Activated B cell treated with CpG ODN at 0.5 μM for 24 hours (primary cell): ENCODE data around the gene TMA7. TPM values are rescaled to one million over a fixed set of nuclear protein-coding genes. Genes with fewer than 3 reads are reported as not detected.

Source experiments
- ATAC-seq: fragments of 200-7000 bp; cut with Tn5 transposase; one replicate; pipeline ENCODE4 v1.10.0; 2021; ENCODE audit warnings: low read depth, mild to moderate bottlenecking, moderate library complexity
- CTCF ChIA-PET: fragments of 350-600 bp; sonication (Branson Sonifier 250); formaldehyde crosslinking; loops from one replicate; lab custom pipeline; 2021; ENCODE audit warnings: antibody characterized with exemption; lab: Charles Lee
- POLR2A ChIA-PET: fragments of 350-600 bp; sonication (Branson Sonifier 250); formaldehyde crosslinking; loops from one replicate; lab custom pipeline; 2021; ENCODE audit warnings: antibody characterized with exemption; lab: Charles Lee
- DNase-seq: peaks from one replicate; pipeline ENCODE4 v3.0.0; 2022
- H3K27ac Mint-ChIP-seq: one replicate; pipeline ENCODE4 v1.8.0; 2020; ENCODE audit warnings: mixed read lengths
- H3K27me3 Mint-ChIP-seq: one replicate; pipeline ENCODE4 v1.8.0; 2021; ENCODE audit warnings: mixed read lengths
- H3K36me3 Mint-ChIP-seq: one replicate; pipeline ENCODE4 v1.8.0; 2021; ENCODE audit warnings: low read depth, mixed read lengths
- H3K4me1 Mint-ChIP-seq: one replicate; pipeline ENCODE4 v1.8.0; 2021; ENCODE audit warnings: mixed read lengths
- H3K4me3 Mint-ChIP-seq: one replicate; pipeline ENCODE4 v1.8.0; 2020; ENCODE audit warnings: mild to moderate bottlenecking, mixed read lengths
- H3K9me3 Mint-ChIP-seq: one replicate; pipeline ENCODE4 v1.8.0; 2020; ENCODE audit warnings: mixed read lengths
- intact Hi-C: fragments of 100-400 bp; cut with micrococcal nuclease; formaldehyde crosslinking; loops from one replicate; pipeline ENCODE4 v1.15.1; 2024
- total RNA-seq: library from RNA; stranded (reverse); gene quantifications from 2 replicates; pipeline ENCODE4 v1.2.3, GENCODE V29; 2022
- TF ChIP-seq, protein P1 (sequence below): fragments of 200-600 bp; IDR thresholded peaks from one replicate; pipeline ENCODE4 v1.8.0; 2022; ENCODE audit warnings: antibody characterized with exemption, mild to moderate bottlenecking

Gene TMA7
- total RNA-seq, 1 donor from 2014 or later = 216 TPM

DNA sequence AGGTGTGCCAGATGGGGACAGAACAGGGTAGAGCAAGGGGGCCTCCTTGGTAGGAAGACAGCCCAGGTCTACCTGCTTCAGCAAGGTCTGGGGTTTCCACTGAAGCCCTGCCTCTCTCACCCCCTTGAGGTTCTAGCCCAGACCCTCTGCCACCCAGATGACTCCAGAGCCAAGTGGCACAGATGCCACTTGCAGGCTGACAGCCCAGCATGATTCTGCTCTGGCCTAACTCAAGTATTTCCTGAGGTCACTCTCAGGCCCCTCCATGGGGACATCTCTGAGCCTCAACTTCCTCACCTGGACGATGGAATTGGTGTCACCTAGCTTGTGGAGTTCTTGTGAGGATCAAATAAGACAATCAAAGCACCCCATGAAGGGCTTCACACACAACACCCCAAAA, 34.1 kb upstream of the TMA7 start:
- ATAC-seq = no peak
- no peak overlapping the region for H3K4me3 Mint-ChIP-seq
- no peaks in the 10 kb centered on the region for H3K9me3 Mint-ChIP-seq
- no peaks in the 10 kb centered on the region for H3K36me3 Mint-ChIP-seq
- H3K27ac Mint-ChIP-seq = no peak overlapping the region
- CTCF ChIA-PET = interaction anchor here (1.0 kb wide), 1 partner anchor 30 kb away, joined by 3 read pairs; no protein-coding TSS in a partner anchor
- TF ChIP-seq, protein P1, sequence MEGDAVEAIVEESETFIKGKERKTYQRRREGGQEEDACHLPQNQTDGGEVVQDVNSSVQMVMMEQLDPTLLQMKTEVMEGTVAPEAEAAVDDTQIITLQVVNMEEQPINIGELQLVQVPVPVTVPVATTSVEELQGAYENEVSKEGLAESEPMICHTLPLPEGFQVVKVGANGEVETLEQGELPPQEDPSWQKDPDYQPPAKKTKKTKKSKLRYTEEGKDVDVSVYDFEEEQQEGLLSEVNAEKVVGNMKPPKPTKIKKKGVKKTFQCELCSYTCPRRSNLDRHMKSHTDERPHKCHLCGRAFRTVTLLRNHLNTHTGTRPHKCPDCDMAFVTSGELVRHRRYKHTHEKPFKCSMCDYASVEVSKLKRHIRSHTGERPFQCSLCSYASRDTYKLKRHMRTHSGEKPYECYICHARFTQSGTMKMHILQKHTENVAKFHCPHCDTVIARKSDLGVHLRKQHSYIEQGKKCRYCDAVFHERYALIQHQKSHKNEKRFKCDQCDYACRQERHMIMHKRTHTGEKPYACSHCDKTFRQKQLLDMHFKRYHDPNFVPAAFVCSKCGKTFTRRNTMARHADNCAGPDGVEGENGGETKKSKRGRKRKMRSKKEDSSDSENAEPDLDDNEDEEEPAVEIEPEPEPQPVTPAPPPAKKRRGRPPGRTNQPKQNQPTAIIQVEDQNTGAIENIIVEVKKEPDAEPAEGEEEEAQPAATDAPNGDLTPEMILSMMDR = no peak
- no peaks in the 10 kb centered on the region for H3K27me3 Mint-ChIP-seq
- H3K4me1 Mint-ChIP-seq = no peaks in the 10 kb centered on the region
- no peak for DNase-seq
- intact Hi-C loops = no loop called here
- POLR2A ChIA-PET = no interaction called here

DNA sequence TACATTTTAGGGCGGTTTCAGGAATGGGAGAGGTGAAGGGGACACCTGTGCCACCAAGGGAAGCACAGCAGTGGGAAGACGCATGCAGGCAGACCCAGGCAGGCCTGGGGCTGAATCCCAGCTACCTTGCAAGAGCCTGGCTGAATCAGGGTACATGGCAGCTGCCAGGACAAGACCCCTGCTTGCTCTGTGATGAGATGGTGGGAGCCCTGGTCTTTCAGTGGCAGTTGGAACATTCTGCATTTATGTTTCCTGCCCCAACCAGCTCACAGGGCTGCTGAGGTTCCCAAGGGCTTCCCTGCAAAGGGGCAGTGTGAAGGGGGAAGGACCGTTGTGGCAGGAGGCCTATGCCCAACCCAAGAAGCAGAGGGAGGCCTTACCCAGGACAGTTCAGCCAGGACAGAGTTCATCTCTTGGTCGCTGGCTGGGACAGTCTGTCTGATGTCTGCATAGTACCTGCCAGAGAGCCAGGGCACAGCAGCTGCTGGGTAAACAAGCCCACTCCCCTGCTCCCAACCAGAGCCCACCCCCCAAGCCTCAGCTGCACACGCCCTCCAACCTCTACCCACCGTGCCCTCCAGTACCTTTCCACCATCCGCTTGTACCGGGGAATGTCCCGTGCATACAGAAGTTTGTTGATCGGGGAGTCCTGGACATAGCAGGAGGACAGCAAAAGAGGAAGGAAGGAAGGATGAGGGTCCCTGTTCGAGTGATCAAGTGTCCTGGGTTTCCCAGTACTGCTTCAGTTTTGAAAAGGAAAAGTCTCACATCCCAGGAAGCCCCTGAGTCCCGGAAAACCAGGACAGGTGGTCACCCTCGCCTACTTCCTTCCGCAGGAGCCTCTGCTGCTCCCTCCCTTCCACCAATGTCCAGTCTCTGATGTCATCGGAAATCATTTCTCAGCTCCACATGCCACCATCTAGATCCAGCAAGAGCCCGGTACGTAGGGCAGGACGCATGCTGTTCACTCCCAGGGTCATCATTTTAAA, 33.3 kb upstream of the TMA7 start:
- DNase-seq (peak; percentile 5), ATAC-seq (no peak)
- Mint-ChIP-seq H3K27me3 (no peaks in the 10 kb centered on the region), H3K9me3 (no peaks in the 10 kb centered on the region), H3K4me1 (no peaks in the 10 kb centered on the region), H3K4me3 (no peak overlapping the region), H3K36me3 (no peaks in the 10 kb centered on the region), H3K27ac (no peak overlapping the region)
- CTCF ChIA-PET = interaction anchor here (1.0 to 1.2 kb wide), 2 partner anchors 29 to 143 kb away, joined by 4 to 5 read pairs; no protein-coding TSS in a partner anchor
- intact Hi-C loops = no loop called here
- TF ChIP-seq, protein P1 = no peak
- POLR2A ChIA-PET = no interaction called here

DNA sequence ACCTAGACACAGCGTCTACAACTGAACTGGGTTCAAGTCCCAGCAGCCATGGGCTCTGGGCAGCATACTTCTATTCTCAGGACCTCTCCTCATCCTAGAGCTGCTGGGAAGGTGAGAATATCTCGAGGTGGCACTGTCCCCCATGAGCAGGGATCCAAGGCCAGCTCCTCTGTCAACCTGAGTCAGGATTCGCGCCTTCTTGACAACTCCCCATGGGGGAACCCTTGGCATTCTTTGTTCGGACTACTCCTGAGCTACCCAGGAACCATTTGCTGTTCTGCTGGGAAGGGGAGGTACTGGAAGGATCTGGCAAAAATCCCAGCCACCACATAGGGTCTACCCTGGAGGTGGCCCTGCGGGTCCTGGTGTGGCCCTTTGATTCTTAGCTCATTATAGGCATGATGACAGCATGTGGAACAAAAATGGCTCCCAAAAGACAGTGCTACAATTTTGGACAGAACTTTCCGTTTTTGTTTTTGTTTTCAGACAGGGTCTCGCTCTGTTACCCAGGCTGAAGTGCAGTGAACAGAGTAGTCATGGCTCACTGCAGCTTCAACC, 32.4 kb upstream of the TMA7 start:
- no peaks in the 10 kb centered on the region for H3K4me1 Mint-ChIP-seq
- ATAC-seq (no peak), DNase-seq (peak; percentile 11)
- CTCF ChIA-PET = interaction anchor here (1.0 to 1.2 kb wide), 2 partner anchors 29 to 142 kb away, joined by 4 to 5 read pairs; no protein-coding TSS in a partner anchor
- no peaks in the 10 kb centered on the region for H3K27me3 Mint-ChIP-seq
- TF ChIP-seq, protein P1 = no peak
- H3K4me3 Mint-ChIP-seq = no peak overlapping the region
- no peaks in the 10 kb centered on the region for H3K36me3 Mint-ChIP-seq
- intact Hi-C loops = no loop called here
- H3K9me3 Mint-ChIP-seq = no peaks in the 10 kb centered on the region
- no peak overlapping the region for H3K27ac Mint-ChIP-seq
- POLR2A ChIA-PET = no interaction called here

DNA sequence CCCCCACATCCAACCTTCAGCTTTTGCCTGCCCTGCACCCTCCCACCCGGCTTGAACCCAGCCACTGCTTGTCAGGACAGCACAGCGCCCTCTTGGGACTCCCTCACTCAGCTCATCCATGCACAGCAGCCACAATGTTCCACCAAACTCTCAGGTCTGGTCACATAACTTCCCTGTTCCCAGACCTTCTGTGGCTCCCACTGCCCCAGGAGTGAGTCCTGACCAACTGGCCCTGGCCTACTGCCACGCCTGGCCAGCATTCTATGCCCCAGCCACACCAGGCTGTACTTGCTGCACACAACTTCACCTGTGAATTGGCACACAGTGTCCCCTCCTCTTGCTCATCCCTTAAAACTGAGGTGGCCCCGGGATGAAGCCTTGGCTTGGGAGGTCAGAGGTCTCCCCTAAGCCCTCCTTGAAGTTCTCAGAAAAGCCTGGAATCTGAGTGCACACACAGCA, 31.2 kb upstream of the TMA7 start:
- ChIA-PET CTCF (no interaction called here), POLR2A (no interaction called here)
- ATAC-seq (no peak), DNase-seq (no peak)
- H3K4me1 Mint-ChIP-seq = no peaks in the 10 kb centered on the region
- TF ChIP-seq, protein P1 = no peak
- no peak overlapping the region for H3K27ac Mint-ChIP-seq
- H3K27me3 Mint-ChIP-seq = no peaks in the 10 kb centered on the region
- H3K36me3 Mint-ChIP-seq = no peaks in the 10 kb centered on the region
- H3K9me3 Mint-ChIP-seq = no peaks in the 10 kb centered on the region
- intact Hi-C loops = no loop called here
- no peak overlapping the region for H3K4me3 Mint-ChIP-seq
